ENCODE measurements around the gene TP53BP1. TPM values are rescaled to one million over a fixed set of nuclear protein-coding genes. Genes with fewer than 3 reads are reported as not detected.

TP53BP1 gene
- total and polyA plus RNA-seq, 11 donors = 7.4 to 34.4 (median 27.4) TPM

- WGBS, 4 donors = 88 to 94% (median 91%) methylated on average over 4 of the region's 4 CpGs
- H3K9me3 ChIP-seq = no peaks in the 10 kb centered on the region
- H3K4me1 ChIP-seq = peaks cover 0 to 3% (median 0%) of the 10 kb centered on the region in 12 donors
- no peaks in the 10 kb centered on the region for H3K27me3 ChIP-seq
- no peak for DNase-seq
- peaks cover 0 to 65% (median 42%) of the 10 kb centered on the region in 9 donors for H3K36me3 ChIP-seq
- intact Hi-C loops (cut with DNase I) = loop anchor here in 2 of 10 donors (5.0 to 10.0 kb wide), 2 partner anchors 37 to 50 kb away; no protein-coding TSS in a partner anchor
- no peak overlapping the region for H3K4me3 ChIP-seq
- ATAC-seq = no peak
- TF ChIP-seq CTCF (IDR thresholded peaks at IDR 0.05) (no peak), POLR2A (IDR thresholded peaks at IDR 0.05) (no peak)
- no peak overlapping the region for H3K27ac ChIP-seq
Observed at GRCh38 chr15:43524254-43524845, 31.4 kb upstream of the TP53BP1 start.

GRCh38 chr15:43523646-43524045 lies 30.7 kb upstream of the TP53BP1 start:
- peaks cover 0 to 65% (median 42%) of the 10 kb centered on the region in 9 donors for H3K36me3 ChIP-seq
- ATAC-seq = no peak
- 89 to 100% (median 94%) methylated on average over 7 of the region's 7 CpGs for WGBS, 4 donors

GRCh38 chr15:43522247-43522646 lies 29.3 kb upstream of the TP53BP1 start:
- Histone ChIP-seq H3K4me1 (peaks cover 0 to 23% (median 4%) of the 10 kb centered on the region in 12 donors), H3K27ac (no peak overlapping the region), H3K36me3 (peaks cover 0 to 65% (median 42%) of the 10 kb centered on the region in 9 donors), H3K4me3 (no peak overlapping the region), H3K27me3 (peaks cover 0 to 5% (median 0%) of the 10 kb centered on the region in 9 donors), H3K9me3 (no peaks in the 10 kb centered on the region)
- 84 to 89% (median 86%) methylated on average over 9 of the region's 9 CpGs for WGBS, 4 donors
- TF ChIP-seq POLR2A (IDR thresholded peaks at IDR 0.05) (no peak), CTCF (IDR thresholded peaks at IDR 0.05) (no peak)
- DNase-seq = no peak
- ATAC-seq = no peak
- intact Hi-C loops (cut with DNase I) = loop anchor here in 2 of 10 donors (5.0 to 10.0 kb wide), 2 partner anchors 35 to 47 kb away; no protein-coding TSS in a partner anchor

More at GRCh38 chr15:43523646-43524045, 30.7 kb upstream of the TP53BP1 start:
- Histone ChIP-seq H3K4me1 (peaks cover 0 to 10% (median 3%) of the 10 kb centered on the region in 12 donors), H3K4me3 (no peak overlapping the region), H3K27ac (no peak overlapping the region), H3K9me3 (no peaks in the 10 kb centered on the region), H3K27me3 (peaks cover 0 to 4% (median 0%) of the 10 kb centered on the region in 9 donors)
- DNase-seq = no peak
- no peak for TF ChIP-seq POLR2A (IDR thresholded peaks at IDR 0.05)
- TF ChIP-seq CTCF (IDR thresholded peaks at IDR 0.05) = no peak
- intact Hi-C loops (cut with DNase I) = loop anchor here in 2 of 10 donors (5.0 to 10.0 kb wide), 2 partner anchors 36 to 49 kb away; no protein-coding TSS in a partner anchor

- Histone ChIP-seq H3K27me3 (peaks cover 0 to 5% (median 0%) of the 10 kb centered on the region in 9 donors), H3K4me3 (no peak overlapping the region), H3K36me3 (peaks cover 0 to 64% (median 39%) of the 10 kb centered on the region in 9 donors), H3K27ac (no peak overlapping the region), H3K9me3 (no peaks in the 10 kb centered on the region), H3K4me1 (peaks cover 0 to 30% (median 11%) of the 10 kb centered on the region in 12 donors)
- ATAC-seq (no peak), DNase-seq (no peak)
- WGBS, 4 donors = 92 to 95% (median 93%) methylated on average over 11 of the region's 11 CpGs
- intact Hi-C loops (cut with DNase I) = loop anchor here in 2 of 10 donors (5.0 to 10.0 kb wide), 2 partner anchors 34 to 47 kb away; no protein-coding TSS in a partner anchor
- TF ChIP-seq CTCF (IDR thresholded peaks at IDR 0.05) (no peak), POLR2A (IDR thresholded peaks at IDR 0.05) (no peak)
Observed at GRCh38 chr15:43521419-43521818, 28.5 kb upstream of the TP53BP1 start.

Data from heart left ventricle (tissue), 16 donors.